ENCODE measurements around the gene ENPP1. TPM values are rescaled to one million over a fixed set of nuclear protein-coding genes. Genes with fewer than 3 reads are reported as not detected.

Gene ENPP1
- total and polyA plus RNA-seq, 9 donors = 5.4 to 40.7 (median 21.7) TPM

- Histone ChIP-seq H3K27ac (no peak overlapping the region), H3K27me3 (no peaks in the 10 kb centered on the region), H3K9me3 (no peaks in the 10 kb centered on the region), H3K4me3 (no peak overlapping the region), H3K36me3 (no peaks in the 10 kb centered on the region), H3K4me1 (ENCODE audit: insufficient read depth) (no peaks in the 10 kb centered on the region)
- intact Hi-C loops (cut with DNase I) = loop anchor here in 1 of 4 donors (10.0 kb wide), 1 partner anchor 134 kb away; no protein-coding TSS in a partner anchor
- TF ChIP-seq POLR2A (IDR thresholded peaks at IDR 0.05) = no peak
- no peak for TF ChIP-seq CTCF (IDR thresholded peaks at IDR 0.05)
- no peak for TF ChIP-seq EP300 (IDR thresholded peaks at IDR 0.05)
- no peak for DNase-seq
- WGBS, 3 donors = 93 to 94% (median 94%) methylated on average over 11 of the region's 11 CpGs
Observed at GRCh38 chr6:131780600-131780999, 27.2 kb upstream of the ENPP1 start.

- DNase-seq = no peak
- no peaks in the 10 kb centered on the region for H3K9me3 ChIP-seq
- 85 to 88% (median 86%) methylated on average over 3 of the region's 3 CpGs for WGBS, 3 donors
- H3K36me3 ChIP-seq = no peaks in the 10 kb centered on the region
- H3K4me1 ChIP-seq (ENCODE audit: insufficient read depth) = no peaks in the 10 kb centered on the region
- TF ChIP-seq CTCF (IDR thresholded peaks at IDR 0.05) (no peak), POLR2A (IDR thresholded peaks at IDR 0.05) (no peak), EP300 (IDR thresholded peaks at IDR 0.05) (no peak)
- intact Hi-C loops (cut with DNase I) = loop anchor here in 1 of 4 donors (10.0 kb wide), 1 partner anchor 133 kb away; no protein-coding TSS in a partner anchor
- no peaks in the 10 kb centered on the region for H3K27me3 ChIP-seq
- no peak overlapping the region for H3K4me3 ChIP-seq
- no peak overlapping the region for H3K27ac ChIP-seq
Observed at GRCh38 chr6:131781687-131782086, 26.1 kb upstream of the ENPP1 start.

- DNase-seq = no peak
- Histone ChIP-seq H3K36me3 (no peaks in the 10 kb centered on the region), H3K27me3 (no peaks in the 10 kb centered on the region), H3K4me3 (no peak overlapping the region), H3K4me1 (ENCODE audit: insufficient read depth) (no peaks in the 10 kb centered on the region), H3K27ac (no peak overlapping the region), H3K9me3 (no peaks in the 10 kb centered on the region)
- intact Hi-C loops (cut with DNase I) = loop anchor here in 1 of 4 donors (10.0 kb wide), 1 partner anchor 132 kb away; no protein-coding TSS in a partner anchor
- WGBS, 3 donors = 84 to 96% (median 84%) methylated on average over 1 of the region's 1 CpG
- TF ChIP-seq POLR2A (IDR thresholded peaks at IDR 0.05) = no peak
- no peak for TF ChIP-seq CTCF (IDR thresholded peaks at IDR 0.05)
- TF ChIP-seq EP300 (IDR thresholded peaks at IDR 0.05) = no peak
Observed at GRCh38 chr6:131782764-131783163, 25.1 kb upstream of the ENPP1 start.

- H3K9me3 ChIP-seq = no peaks in the 10 kb centered on the region
- peaks cover 2% of the 10 kb centered on the region for H3K4me1 ChIP-seq (ENCODE audit: insufficient read depth)
- WGBS, 3 donors = 58 to 81% (median 76%) methylated on average over 1 of the region's 1 CpG
- H3K4me3 ChIP-seq = no peak overlapping the region
- DNase-seq = no peak
- H3K27me3 ChIP-seq = no peaks in the 10 kb centered on the region
- intact Hi-C loops (cut with DNase I) = loop anchor here in 1 of 4 donors (10.0 kb wide), 1 partner anchor 130 kb away; no protein-coding TSS in a partner anchor
- TF ChIP-seq POLR2A (IDR thresholded peaks at IDR 0.05) = no peak
- no peak for TF ChIP-seq EP300 (IDR thresholded peaks at IDR 0.05)
- TF ChIP-seq CTCF (IDR thresholded peaks at IDR 0.05) = no peak
- no peaks in the 10 kb centered on the region for H3K36me3 ChIP-seq
- H3K27ac ChIP-seq = no peak overlapping the region
Observed at GRCh38 chr6:131784561-131784960, 23.3 kb upstream of the ENPP1 start.

Measured in ovary (tissue), 9 donors.